GM23248 (cell line): ENCODE results near the gene SCYL2. TPM values are rescaled to one million over a fixed set of nuclear protein-coding genes. Genes with fewer than 3 reads are reported as not detected.
A peak's percentile ranks its signal among the peaks of the same experiment; 100 is the strongest.

Experiments used
- DNase-seq: peaks from one replicate; pipeline ENCODE4 v3.0.0-alpha.2; 2015
- H2AFZ ChIP-seq: fragments of 200-600 bp; sonication (generic); 2 replicates; pipeline ENCODE4 v1.6.1; 2016; ENCODE audit warnings: antibody characterized with exemption
- H3F3A ChIP-seq: fragments of 200-600 bp; sonication (generic); 2 replicates; pipeline ENCODE4 v1.6.1; 2016; ENCODE audit warnings: mild to moderate bottlenecking, antibody characterized with exemption, mixed run types; ENCODE audit not compliant: insufficient read depth
- H3K27ac ChIP-seq: fragments of 200-600 bp; sonication (generic); 2 replicates; pipeline ENCODE4 v1.5.1; 2016; ENCODE audit warnings: mild to moderate bottlenecking
- H3K27me3 ChIP-seq: fragments of 200-600 bp; sonication (generic); replicated peaks from 2 replicates; pipeline ENCODE4 v1.6.1; 2016; ENCODE audit warnings: mild to moderate bottlenecking; ENCODE audit not compliant: insufficient read depth
- H3K36me3 ChIP-seq: fragments of 200-600 bp; sonication (generic); 2 replicates; pipeline ENCODE4 v1.6.1; 2016; ENCODE audit warnings: low read depth, mild to moderate bottlenecking
- H3K4me1 ChIP-seq: fragments of 200-600 bp; sonication (generic); 2 replicates; pipeline ENCODE4 v1.6.1; 2016; ENCODE audit warnings: mild to moderate bottlenecking; ENCODE audit not compliant: insufficient read depth
- H3K4me2 ChIP-seq: fragments of 200-600 bp; sonication (generic); one replicate; pipeline ENCODE4 v1.6.1; 2016; ENCODE audit warnings: mild to moderate bottlenecking; ENCODE audit not compliant: unreplicated experiment
- H3K4me3 ChIP-seq: fragments of 200-600 bp; sonication (generic); 2 replicates; pipeline ENCODE4 v1.5.1; 2016; ENCODE audit warnings: mild to moderate bottlenecking
- H3K79me2 ChIP-seq: fragments of 200-600 bp; sonication (generic); 2 replicates; pipeline ENCODE4 v1.6.1; 2016; ENCODE audit warnings: mild to moderate bottlenecking; ENCODE audit not compliant: insufficient read depth
- H3K9ac ChIP-seq: fragments of 200-600 bp; sonication (generic); 2 replicates; pipeline ENCODE4 v1.6.1; 2016; ENCODE audit warnings: mild to moderate bottlenecking
- H3K9me2 ChIP-seq: fragments of 200-600 bp; sonication (generic); 2 replicates; pipeline ENCODE4 v1.6.1; 2016; ENCODE audit warnings: mixed run types, mild to moderate bottlenecking, moderate library complexity; ENCODE audit not compliant: insufficient read depth
- H3K9me3 ChIP-seq: fragments of 200-600 bp; sonication (generic); one replicate; pipeline ENCODE4 v1.6.1; 2017; ENCODE audit warnings: low read depth
- H4K20me1 ChIP-seq: fragments of 200-600 bp; sonication (generic); 2 replicates; pipeline ENCODE4 v1.6.0; 2016; ENCODE audit not compliant: insufficient read depth
- EZH2 ChIP-seq: fragments of 200-600 bp; sonication (generic); IDR thresholded peaks from 2 replicates; pipeline ENCODE4 v1.6.1; 2018; ENCODE audit warnings: antibody characterized with exemption, mild to moderate bottlenecking; ENCODE audit not compliant: insufficient read depth, poor library complexity, severe bottlenecking
- EZH2phosphoT487 ChIP-seq: fragments of 200-600 bp; sonication (generic); IDR thresholded peaks from 2 replicates; pipeline ENCODE4 v1.6.1; 2018; ENCODE audit warnings: antibody characterized with exemption, moderate library complexity, mild to moderate bottlenecking, low read depth; ENCODE audit not compliant: insufficient read depth
- WGBS, 2 experiments: methylation state at CpG; one replicate each; pipeline ENCODE4 v1.1.6; 2015 to 2017; ENCODE audit warnings: low lambda C conversion rate in 2 of 2, low coverage in 1 of 2; ENCODE audit errors: missing lambda C conversion rate in 2 of 2; 5-methylcytosine and 5-hydroxymethylcytosine counted together
- in situ Hi-C: fragments of 300-500 bp; cut with MboI; formaldehyde crosslinking; loops from 2 replicates; pipeline ENCODE4 v1.15.0; 2020
- polyA plus RNA-seq: library from polyadenylated mRNA; unstranded; fragments of >200 nt; fragmentation: Nextera tagmentation; extraction: Ambion mirVana; gene quantifications from 2 replicates; pipeline ENCODE4 v1.2.1, GENCODE V29; 2016
- total RNA-seq: library from RNA; depleted of rRNA; stranded (reverse); fragments of >200 nt; shearing (Covaris generic); gene quantifications from 2 replicates; pipeline ENCODE4 v1.2.3, GENCODE V29; 2014

The SCYL2 gene
- total and polyA plus RNA-seq, 2 experiments from 2014 or later = 28.3 to 45.0 TPM

DNA sequence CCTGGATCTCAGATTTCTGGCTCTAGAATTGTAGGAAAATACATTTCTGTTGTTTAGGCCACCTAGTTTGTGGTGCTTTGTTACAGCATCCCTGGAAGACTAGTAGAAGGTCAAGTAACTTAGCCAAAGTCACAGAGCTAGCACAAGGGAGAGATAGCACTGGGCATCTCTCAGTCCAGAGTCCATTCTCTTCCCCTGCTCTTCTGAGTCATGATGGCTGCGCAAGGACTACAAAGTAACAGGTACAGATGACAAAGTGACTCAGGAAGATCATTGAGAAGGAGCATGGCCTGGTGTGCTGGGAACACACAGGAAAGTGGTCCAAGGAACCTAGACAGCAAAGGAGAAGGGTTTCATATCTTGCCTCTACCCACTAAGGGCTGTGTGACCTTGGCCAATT lies 109.2 kb downstream of the SCYL2 start:
- TF ChIP-seq EZH2phosphoT487 (no peak), EZH2 (no peak)
- H3F3A ChIP-seq = no peaks in the 10 kb centered on the region
- H3K36me3 ChIP-seq = no peaks in the 10 kb centered on the region
- H3K4me2 ChIP-seq = no peak overlapping the region
- no peak overlapping the region for H3K4me3 ChIP-seq
- H3K27me3 ChIP-seq = peaks cover 8% of the 10 kb centered on the region
- no peak for DNase-seq
- H3K9me2 ChIP-seq = no peaks in the 10 kb centered on the region
- in situ Hi-C loops = no loop called here
- no peaks in the 10 kb centered on the region for H3K79me2 ChIP-seq
- no peak overlapping the region for H3K27ac ChIP-seq
- no peaks in the 10 kb centered on the region for H4K20me1 ChIP-seq
- H3K9ac ChIP-seq = no peak overlapping the region
- WGBS, 2 experiments = 88 to 95% methylated on average over 1 of the region's 1 CpG
- no peaks in the 10 kb centered on the region for H3K9me3 ChIP-seq
- H2AFZ ChIP-seq = no peak overlapping the region
- no peaks in the 10 kb centered on the region for H3K4me1 ChIP-seq

DNA sequence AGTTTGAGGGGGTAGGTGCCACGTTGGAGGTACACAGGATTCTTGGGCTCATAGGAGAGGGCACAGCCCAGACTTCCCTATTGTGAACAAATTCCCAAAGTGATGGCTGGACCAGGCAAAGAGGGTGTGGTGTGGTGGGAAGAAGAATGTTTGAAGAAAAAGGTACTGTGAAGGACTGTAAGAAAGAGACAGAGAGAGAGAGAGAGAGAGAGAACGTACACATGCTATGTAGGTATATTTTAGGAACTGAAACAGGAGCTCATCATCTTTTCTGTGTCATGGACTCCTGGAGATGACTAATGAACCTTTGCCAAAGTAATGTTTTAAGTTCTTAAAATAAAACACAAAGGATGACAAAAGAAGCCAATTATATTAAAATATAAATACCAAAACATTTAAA lies 114.4 kb downstream of the SCYL2 start:
- Histone ChIP-seq H3K27me3 (no peaks in the 10 kb centered on the region), H3K9me2 (no peaks in the 10 kb centered on the region), H3K4me2 (no peak overlapping the region), H3F3A (no peaks in the 10 kb centered on the region), H2AFZ (no peak overlapping the region), H3K4me1 (no peaks in the 10 kb centered on the region), H4K20me1 (no peaks in the 10 kb centered on the region), H3K27ac (no peak overlapping the region), H3K9me3 (no peaks in the 10 kb centered on the region), H3K79me2 (no peaks in the 10 kb centered on the region), H3K9ac (no peak overlapping the region), H3K36me3 (no peaks in the 10 kb centered on the region), H3K4me3 (no peak overlapping the region)
- TF ChIP-seq EZH2phosphoT487 = no peak
- TF ChIP-seq EZH2 = no peak
- WGBS, 2 experiments = 66 to 76% methylated on average over 2 of the region's 2 CpGs
- DNase-seq = no peak
- in situ Hi-C loops = no loop called here

DNA sequence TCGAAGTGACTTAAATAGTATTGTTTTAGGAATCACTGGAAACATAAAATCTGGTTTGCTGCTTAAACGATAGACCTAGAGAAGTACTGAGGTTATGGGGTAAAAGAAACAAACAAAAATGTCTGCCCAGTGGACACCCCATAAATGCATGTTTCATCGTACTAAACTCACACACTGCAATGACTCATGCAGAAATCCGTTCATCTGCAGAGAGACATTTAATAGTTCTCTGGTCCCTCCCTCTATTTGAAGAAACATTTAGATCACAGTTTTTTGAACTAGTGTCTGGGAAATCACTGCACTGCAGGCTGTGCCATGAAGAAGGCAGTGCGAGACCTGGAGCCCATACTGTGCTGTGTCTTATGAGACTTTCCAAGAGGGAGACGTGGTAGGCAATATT lies 115.4 kb downstream of the SCYL2 start:
- 0 out of 2 replicates have a peak, but pooled peaks cover 3% of the 10 kb centered on the region for H3K27me3 ChIP-seq
- no peaks in the 10 kb centered on the region for H3K4me1 ChIP-seq
- peak; percentile 25 for DNase-seq
- H3K9me2 ChIP-seq = no peaks in the 10 kb centered on the region
- H3K79me2 ChIP-seq = no peaks in the 10 kb centered on the region
- H3K9ac ChIP-seq = no peak overlapping the region
- no peak overlapping the region for H3K4me2 ChIP-seq
- no peaks in the 10 kb centered on the region for H4K20me1 ChIP-seq
- WGBS, 2 experiments = 22 to 23% methylated on average over 6 of the region's 6 CpGs
- no peaks in the 10 kb centered on the region for H3K9me3 ChIP-seq
- no peak overlapping the region for H3K27ac ChIP-seq
- H3F3A ChIP-seq = no peaks in the 10 kb centered on the region
- H2AFZ ChIP-seq = no peak overlapping the region
- H3K4me3 ChIP-seq = no peak overlapping the region
- no peaks in the 10 kb centered on the region for H3K36me3 ChIP-seq
- TF ChIP-seq EZH2 (no peak), EZH2phosphoT487 (no peak)
- in situ Hi-C loops = no loop called here

DNA sequence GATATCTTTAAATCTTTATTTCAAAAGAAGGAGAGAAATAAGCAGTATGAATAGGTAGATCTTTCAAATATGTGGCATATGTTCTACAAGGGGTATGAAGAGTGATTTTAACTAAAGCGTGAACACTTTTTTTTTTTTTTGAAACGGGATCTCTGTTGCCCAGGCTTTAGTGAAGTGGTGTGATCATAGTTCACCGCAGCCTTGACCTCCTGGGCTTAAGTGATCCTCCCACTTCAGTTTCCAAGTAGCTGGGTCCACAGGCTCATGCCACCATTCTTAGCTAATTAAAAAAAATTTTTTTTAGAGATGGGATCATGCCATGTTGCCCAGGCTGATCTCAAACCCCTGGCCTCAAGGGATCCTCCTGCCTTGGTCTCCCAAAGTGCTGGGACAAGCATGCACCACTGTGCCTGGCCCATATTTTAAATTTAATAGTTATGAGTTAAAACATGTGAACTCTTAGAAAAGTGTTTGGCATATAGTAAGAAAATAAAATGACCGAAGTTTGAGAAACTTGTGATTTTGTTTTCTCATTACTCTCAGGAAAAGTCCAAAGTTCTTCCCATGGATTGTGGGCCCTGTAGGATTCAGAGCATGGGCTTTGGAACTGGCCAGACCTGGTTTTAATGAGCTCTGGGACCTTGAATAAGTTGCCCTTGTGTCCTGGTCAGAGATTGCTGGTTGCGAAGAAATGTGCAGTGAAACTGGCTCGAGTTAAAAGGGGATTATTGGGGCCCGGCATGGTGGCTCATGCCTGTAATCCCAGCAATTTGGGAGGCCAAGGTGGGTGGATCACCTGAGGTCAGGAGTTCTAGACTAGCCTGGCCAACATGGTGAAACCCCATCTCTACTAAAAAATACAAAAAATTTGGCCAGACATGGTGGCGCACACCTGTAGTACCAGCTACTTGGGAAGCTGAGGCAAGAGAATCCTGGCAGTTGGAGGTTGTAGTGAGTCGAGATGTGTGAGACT lies 116.9 kb downstream of the SCYL2 start:
- no peak for DNase-seq
- Histone ChIP-seq H3K4me1 (no peaks in the 10 kb centered on the region), H3F3A (no peaks in the 10 kb centered on the region), H3K9me2 (no peaks in the 10 kb centered on the region), H3K4me3 (no peak overlapping the region), H2AFZ (no peak overlapping the region), H3K9ac (no peak overlapping the region), H3K36me3 (no peaks in the 10 kb centered on the region), H3K9me3 (no peaks in the 10 kb centered on the region), H4K20me1 (no peaks in the 10 kb centered on the region), H3K27ac (no peak overlapping the region), H3K79me2 (no peaks in the 10 kb centered on the region), H3K27me3 (0 out of 2 replicates have a peak, but pooled peaks cover 9% of the 10 kb centered on the region), H3K4me2 (no peak overlapping the region)
- TF ChIP-seq EZH2phosphoT487 (no peak), EZH2 (no peak)
- in situ Hi-C loops = no loop called here
- 56 to 60% methylated on average over 9 of the region's 9 CpGs for WGBS, 2 experiments
